GM21529 (cell line): Measurements from ENCODE around the gene GALNT9.

Source experiments
- ATAC-seq: cut with Tn5 transposase; IDR thresholded peaks from one replicate; pipeline ENCODE4 v1.9.1; 2021; ENCODE audit not compliant: unreplicated experiment

GALNT9 gene

GRCh38 chr12:132327336-132328171 is 1.8 kb downstream of the GALNT9 start:
- ATAC-seq, result no peak

- ATAC-seq, result no peak
Observed at GRCh38 chr12:132326646-132327045, 2.7 kb downstream of the GALNT9 start.

GRCh38 chr12:132325733-132326130 is 3.7 kb downstream of the GALNT9 start:
- no peak for ATAC-seq

GRCh38 chr12:132324841-132325732 is 4.3 kb downstream of the GALNT9 start:
- no peak for ATAC-seq

GRCh38 chr12:132324173-132324572 is 5.2 kb downstream of the GALNT9 start:
- no peak for ATAC-seq

- ATAC-seq, result no peak
Observed at GRCh38 chr12:132323171-132324010, 6.0 kb downstream of the GALNT9 start.

GRCh38 chr12:132322206-132323132 is 6.9 kb downstream of the GALNT9 start:
- ATAC-seq, result no peak

GRCh38 chr12:132321321-132322118 is 7.9 kb downstream of the GALNT9 start:
- ATAC-seq, result no peak

- no peak for ATAC-seq
Observed at GRCh38 chr12:132320767-132321211, 8.6 kb downstream of the GALNT9 start.

GRCh38 chr12:132319991-132320570 is 9.3 kb downstream of the GALNT9 start:
- no peak for ATAC-seq

- no peak for ATAC-seq
Observed at GRCh38 chr12:132319359-132319950, 9.9 kb downstream of the GALNT9 start.

- no peak for ATAC-seq
Observed at GRCh38 chr12:132318618-132319033, 10.8 kb downstream of the GALNT9 start.

GRCh38 chr12:132318135-132318534 is 11.3 kb downstream of the GALNT9 start:
- no peak for ATAC-seq

GRCh38 chr12:132317233-132317938 is 12.0 kb downstream of the GALNT9 start:
- no peak for ATAC-seq

GRCh38 chr12:132316497-132317232 is 12.7 kb downstream of the GALNT9 start:
- no peak for ATAC-seq

GRCh38 chr12:132315951-132316350 is 13.4 kb downstream of the GALNT9 start:
- no peak for ATAC-seq

GRCh38 chr12:132315507-132315906 is 13.9 kb downstream of the GALNT9 start:
- ATAC-seq, result no peak
